ENCODE results near the gene AP3M1.
A peak's percentile ranks its signal among the peaks of the same experiment; 100 is the strongest.
"Not testable (repeated sequence)": the region's sequence is repeated elsewhere in the genome, so short reads cannot be mapped to it uniquely, and the experiment has no call there.

The AP3M1 gene

GRCh38 chr10:74150204-74150989, at the start of gene AP3M1:
AP3M1 (minus strand) TSS chr10:74150828; CDS start chr10:74138379, 12,449 bp downstream.
- no peak for DNase-seq (ENCODE audit: low read depth)

GRCh38 chr10:74199315-74199714, 48.7 kb upstream of the AP3M1 start:
- no peak for DNase-seq (ENCODE audit: low read depth)

GRCh38 chr10:74194999-74195398, 44.4 kb upstream of the AP3M1 start:
- no peak for DNase-seq (ENCODE audit: low read depth)

- no peak for DNase-seq (ENCODE audit: low read depth)
Measured at GRCh38 chr10:74194545-74194944, 43.9 kb upstream of the AP3M1 start.

GRCh38 chr10:74190494-74190893, 39.9 kb upstream of the AP3M1 start:
- no peak for DNase-seq (ENCODE audit: low read depth)

GRCh38 chr10:74189999-74190421, 39.4 kb upstream of the AP3M1 start:
- peak; percentile 79 for DNase-seq (ENCODE audit: low read depth)

- DNase-seq (ENCODE audit: low read depth) = not testable (repeated sequence)
Measured at GRCh38 chr10:74188617-74189016, 38.0 kb upstream of the AP3M1 start.

GRCh38 chr10:74187237-74187636, 36.6 kb upstream of the AP3M1 start:
- no peak for DNase-seq (ENCODE audit: low read depth)

GRCh38 chr10:74186678-74187077, 36.0 kb upstream of the AP3M1 start:
- DNase-seq (ENCODE audit: low read depth) = no peak

GRCh38 chr10:74179111-74179710, 28.6 kb upstream of the AP3M1 start:
- DNase-seq (ENCODE audit: low read depth) = no peak

- no peak for DNase-seq (ENCODE audit: low read depth)
Measured at GRCh38 chr10:74178042-74178791, 27.6 kb upstream of the AP3M1 start.

GRCh38 chr10:74177140-74177677, 26.6 kb upstream of the AP3M1 start:
- DNase-seq (ENCODE audit: low read depth) = no peak

GRCh38 chr10:74176380-74177139, 25.9 kb upstream of the AP3M1 start:
- peak; percentile 57 for DNase-seq (ENCODE audit: low read depth)

- DNase-seq (ENCODE audit: low read depth) = no peak
Measured at GRCh38 chr10:74175510-74176379, 25.1 kb upstream of the AP3M1 start.

GRCh38 chr10:74174521-74174920, 23.9 kb upstream of the AP3M1 start:
- no peak for DNase-seq (ENCODE audit: low read depth)

- no peak for DNase-seq (ENCODE audit: low read depth)
Measured at GRCh38 chr10:74171625-74172024, 21.0 kb upstream of the AP3M1 start.

- DNase-seq (ENCODE audit: low read depth) = no peak
Measured at GRCh38 chr10:74167443-74167842, 16.8 kb upstream of the AP3M1 start.

GRCh38 chr10:74165530-74165901, 14.9 kb upstream of the AP3M1 start:
- DNase-seq (ENCODE audit: low read depth) = no peak

GRCh38 chr10:74164716-74165529, 14.3 kb upstream of the AP3M1 start:
- no peak for DNase-seq (ENCODE audit: low read depth)
